ENCODE data around the gene SECISBP2.
"Not testable (repeated sequence)": the region's sequence is repeated elsewhere in the genome, so short reads cannot be mapped to it uniquely, and the experiment has no call there.

Gene SECISBP2

GRCh38 chr9:89366711-89367110 is 48.4 kb downstream of the SECISBP2 start:
- DNase-seq, result peak; percentile 35

DNA sequence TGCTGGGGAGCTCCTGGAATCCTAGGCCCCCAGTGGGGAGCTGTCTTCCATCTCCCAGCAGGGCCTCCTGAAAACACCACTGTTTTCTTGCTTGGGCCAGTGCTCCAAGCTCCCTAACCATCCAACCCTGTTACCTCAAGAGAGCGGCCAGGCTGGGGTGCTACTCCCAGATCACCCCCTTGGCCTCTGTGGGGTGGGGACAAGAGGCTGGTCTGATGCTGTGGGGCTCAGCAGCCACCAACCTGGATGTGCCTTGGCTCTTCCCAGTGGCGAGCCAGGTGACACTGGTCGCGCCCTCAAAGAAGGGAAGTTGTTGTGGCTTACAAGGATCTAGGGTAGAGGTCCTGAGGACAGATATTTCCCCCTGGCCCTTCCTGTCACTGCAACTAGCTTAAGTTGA is 49.0 kb downstream of the SECISBP2 start:
- no peak for DNase-seq

DNA sequence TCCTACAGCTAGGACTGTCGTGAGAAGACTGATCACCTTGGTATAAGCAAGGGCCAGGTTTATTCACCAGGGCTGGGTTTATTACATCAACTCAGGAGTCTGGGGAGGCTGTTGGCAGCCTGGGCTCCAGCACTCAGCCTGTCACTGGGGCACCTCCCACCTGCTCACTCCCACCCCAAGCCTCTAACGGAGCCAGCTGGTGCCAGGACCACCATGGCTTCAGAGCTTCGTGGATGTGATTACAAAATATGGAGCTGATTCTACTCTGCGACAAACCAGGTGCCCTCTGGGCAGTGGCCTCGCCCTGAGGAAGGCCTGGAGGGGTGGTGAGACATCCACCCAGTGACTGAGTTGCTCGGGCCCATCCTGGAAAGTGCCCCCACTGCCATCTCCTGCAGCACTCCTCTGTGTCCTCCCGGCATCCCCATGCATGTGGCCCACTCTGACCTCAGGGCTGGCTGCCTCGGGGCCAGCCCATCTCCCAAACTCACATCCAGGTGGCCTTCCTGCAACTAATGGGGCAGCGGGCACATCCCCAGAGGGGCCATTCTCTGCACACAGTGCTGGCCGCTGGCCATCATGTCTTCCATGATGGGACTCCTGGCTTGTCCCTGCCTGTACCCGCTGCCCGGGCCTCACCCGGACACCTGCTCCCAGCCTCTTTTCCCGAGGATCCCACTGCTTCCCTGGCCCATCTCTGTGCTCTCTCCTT is 49.6 kb downstream of the SECISBP2 start:
- no peak for DNase-seq

DNA sequence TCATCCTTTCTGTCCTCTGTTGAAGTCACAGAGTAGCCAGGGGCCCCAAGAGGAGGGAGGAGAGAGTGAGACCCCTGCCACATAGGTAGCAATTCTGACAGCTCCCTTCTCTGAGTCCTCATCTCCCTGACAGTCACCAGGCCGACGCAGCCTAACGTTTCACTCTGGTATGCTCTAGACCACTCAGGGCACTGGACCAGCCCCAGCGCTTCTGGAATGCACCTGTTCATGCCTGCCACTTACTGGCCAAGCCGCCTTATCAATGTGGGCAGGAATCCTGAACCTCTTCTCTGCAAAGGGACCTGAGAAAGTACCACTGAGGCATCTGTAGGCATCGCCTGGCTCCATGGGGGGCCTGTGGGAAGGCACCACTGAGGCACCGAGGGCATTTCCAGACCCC is 50.2 kb downstream of the SECISBP2 start:
- no peak for DNase-seq

- no peak for DNase-seq
These were observed 50.7 kb downstream of the SECISBP2 start for GRCh38 chr9:89368978-89369377.

DNA sequence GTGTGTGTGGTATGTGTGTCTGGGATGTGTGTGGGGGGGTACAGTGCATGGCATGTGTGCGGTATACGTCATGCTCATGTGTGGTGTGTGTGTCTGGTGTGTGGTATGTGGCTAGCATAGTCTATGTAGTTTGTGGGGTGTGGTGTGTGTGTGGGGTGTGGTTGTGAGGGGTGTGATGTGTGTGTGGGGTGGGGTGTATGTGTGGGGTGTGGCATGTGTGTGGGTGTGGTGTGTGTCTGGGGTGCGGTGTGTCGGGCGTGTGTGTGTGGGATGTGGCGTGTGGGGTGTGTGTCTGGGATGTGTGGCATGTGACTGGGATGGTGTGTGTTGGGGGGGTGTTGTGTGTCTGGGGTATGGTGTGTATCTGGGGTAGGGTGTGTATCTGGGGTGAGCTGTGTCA is 52.3 kb downstream of the SECISBP2 start:
- DNase-seq, result no peak

DNA sequence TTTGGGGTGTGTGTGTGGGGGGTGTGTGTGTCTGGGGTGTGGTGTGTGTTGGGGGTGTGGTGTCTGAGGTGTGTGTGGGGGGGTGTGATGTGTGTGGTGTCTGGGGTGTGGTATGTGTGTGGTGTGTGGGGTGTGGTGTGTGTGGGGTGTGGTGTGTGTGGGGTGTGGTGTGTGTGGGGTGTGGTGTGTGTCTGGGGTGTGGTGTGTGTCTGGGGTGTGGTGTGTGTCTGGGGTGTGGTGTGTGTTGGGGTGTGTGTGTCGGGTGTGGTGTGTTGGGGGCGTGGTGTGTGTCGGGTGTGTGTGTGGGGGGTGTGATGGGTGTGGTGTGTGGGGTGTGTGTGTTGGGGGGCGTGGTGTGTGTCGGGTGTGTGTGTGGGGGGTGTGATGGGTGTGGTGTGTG is 53.5 kb downstream of the SECISBP2 start:
- not testable (repeated sequence) for DNase-seq

DNA sequence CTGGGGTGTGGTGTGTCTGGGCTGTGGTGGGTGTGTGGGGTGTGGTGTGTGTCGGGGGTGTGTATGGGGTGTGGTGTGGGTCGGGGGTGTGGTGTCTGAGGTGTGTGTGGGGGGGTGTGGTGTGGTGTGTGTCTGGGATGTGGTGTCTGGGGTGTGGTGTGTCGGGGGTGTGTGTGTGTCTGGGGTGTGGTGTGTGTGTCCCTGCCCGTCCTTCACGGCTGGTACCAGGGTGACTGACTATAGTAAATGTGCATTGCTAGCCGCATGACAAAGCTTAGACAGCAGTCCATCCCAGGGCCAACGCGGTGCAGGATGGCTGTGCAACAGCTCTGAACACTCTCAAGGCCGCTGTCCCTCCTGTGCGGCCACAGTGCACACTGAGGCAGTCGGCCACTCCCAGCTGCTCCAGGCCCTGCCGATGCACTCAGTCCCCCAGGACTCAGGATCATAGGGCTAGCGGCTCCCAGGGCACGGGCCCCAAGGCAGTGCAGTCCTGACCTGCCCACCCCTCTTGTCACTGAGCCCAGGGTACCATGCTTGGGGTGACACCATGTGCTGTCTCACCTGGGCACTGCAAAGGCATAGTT is 54.0 kb downstream of the SECISBP2 start:
- no peak for DNase-seq

GRCh38 chr9:89372979-89373378 is 54.7 kb downstream of the SECISBP2 start:
- DNase-seq, result no peak

DNA sequence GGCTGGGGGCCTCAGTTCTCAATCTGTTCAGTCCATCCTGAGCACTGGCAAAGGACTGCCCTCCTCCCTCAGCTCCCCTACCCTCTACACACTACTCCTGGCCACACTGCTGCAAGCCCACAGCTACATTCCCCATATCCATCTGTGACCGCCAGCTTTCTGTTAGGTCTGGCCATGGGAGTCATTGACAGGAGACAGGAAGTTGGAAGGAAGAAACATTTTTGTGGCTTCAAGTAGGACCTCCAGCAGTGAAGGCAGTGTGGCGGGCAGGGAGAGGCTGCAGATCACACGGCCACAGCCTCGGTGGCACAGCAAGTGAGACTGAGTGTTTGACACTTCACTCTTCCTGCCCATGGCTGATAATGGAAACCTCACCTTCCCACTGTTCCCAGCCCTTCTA is 55.9 kb downstream of the SECISBP2 start:
- peak; percentile 79 for DNase-seq

- DNase-seq, result no peak
These were observed 57.0 kb downstream of the SECISBP2 start for GRCh38 chr9:89375191-89375760.

DNA sequence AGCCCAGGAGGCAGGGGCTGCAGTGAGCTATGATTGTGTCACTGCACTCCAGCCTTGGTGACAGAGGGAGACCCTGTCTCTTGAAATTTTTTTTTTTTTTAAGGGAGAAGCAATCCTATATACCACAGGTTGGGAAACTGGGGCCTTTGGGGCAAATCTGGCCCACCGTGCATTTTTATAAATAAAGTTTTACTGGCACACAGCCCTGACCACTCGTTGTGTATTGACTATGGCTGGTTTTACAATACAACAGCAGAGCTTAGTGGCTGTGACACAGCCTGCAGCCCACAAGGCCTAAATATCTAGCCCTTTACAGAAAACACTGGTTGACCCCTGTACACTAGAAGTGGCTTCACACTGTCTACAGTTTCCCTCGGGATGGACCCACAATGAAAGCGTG is 58.0 kb downstream of the SECISBP2 start:
- no peak for DNase-seq

DNA sequence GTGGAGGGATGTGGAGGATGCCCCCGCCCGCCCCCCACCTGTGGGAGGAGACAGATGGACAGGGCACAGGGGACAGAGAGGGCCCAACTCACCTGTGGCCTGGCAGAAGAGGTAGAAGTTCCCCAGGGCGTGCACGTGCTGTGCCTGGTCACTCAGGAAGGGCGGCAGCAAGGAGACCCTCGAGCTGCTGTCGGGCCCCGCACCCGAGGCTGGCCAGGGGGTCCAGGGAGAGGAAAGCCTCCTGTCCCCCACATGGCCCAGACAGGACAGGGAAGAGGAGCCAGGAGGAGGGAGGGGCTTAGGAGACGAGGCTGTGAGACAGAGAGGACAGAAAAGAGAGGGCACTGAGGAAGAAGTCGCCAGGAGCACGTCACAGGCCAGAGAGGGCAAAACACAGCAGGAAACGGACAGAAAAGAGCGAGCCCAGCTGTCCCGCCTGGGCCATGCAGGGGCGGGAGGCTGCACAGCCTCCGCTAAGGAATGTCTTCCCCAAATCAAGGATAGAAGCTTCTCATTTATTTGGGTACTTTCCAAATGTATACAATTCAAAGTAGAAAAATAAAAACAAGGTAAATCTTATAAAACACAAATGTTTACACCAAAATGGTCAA is 58.5 kb downstream of the SECISBP2 start:
- DNase-seq, result no peak

DNA sequence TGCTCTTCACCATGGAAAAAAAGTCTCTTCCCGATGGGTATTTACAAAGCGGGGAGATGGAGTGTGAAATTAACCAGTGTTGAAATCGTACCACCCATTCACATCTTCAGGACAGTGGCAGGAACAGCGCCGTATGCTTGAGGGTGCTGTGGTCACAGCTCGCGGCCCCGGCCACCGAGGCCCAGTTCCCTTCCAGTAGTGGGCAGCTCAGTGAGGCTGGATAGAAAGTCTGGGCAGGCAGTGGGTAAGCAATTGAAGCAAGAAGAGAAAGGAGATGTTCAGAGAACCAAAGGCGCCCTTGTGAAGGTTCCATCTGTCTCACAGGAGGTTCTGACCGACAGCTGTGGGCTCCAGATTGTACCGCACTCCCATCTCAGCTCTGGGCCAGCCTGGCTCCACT is 59.1 kb downstream of the SECISBP2 start:
- no peak for DNase-seq

- no peak for DNase-seq
These were observed 60.2 kb downstream of the SECISBP2 start for GRCh38 chr9:89378541-89378940.

GRCh38 chr9:89379031-89379430 is 60.7 kb downstream of the SECISBP2 start:
- DNase-seq, result no peak

DNA sequence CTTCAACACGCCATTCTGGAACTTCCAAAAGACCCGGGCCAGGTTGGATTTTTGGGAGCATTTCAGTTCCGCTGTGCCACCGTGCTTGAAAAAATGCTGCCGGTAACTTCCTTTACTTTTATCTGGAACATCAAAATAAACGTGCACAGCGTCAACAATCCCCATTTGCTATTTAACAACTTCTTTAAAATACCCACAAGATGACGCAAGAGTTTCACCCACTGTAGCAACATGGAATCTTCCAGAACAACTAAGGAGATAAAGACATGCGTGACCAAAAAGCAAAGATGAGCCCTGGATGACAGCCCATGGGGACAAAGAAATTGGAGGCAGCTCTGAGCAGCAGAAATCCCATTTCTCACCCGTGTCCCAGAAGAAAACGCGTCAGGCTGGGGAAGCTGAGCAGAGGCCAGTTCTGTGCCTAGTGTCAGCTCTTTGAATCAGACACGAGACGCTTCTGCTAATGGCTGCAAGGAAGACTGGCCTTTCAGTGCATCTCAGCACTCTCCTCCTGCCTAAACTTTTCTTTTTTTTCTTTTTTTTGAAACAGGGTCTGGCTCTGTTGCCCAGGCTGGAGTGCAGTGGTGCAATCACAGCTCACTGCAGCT is 61.3 kb downstream of the SECISBP2 start:
- no peak for DNase-seq

GRCh38 chr9:89380437-89381307 is 62.4 kb downstream of the SECISBP2 start:
- DNase-seq, result no peak

- DNase-seq, result no peak
These were observed 63.0 kb downstream of the SECISBP2 start for GRCh38 chr9:89381308-89381609.

DNA sequence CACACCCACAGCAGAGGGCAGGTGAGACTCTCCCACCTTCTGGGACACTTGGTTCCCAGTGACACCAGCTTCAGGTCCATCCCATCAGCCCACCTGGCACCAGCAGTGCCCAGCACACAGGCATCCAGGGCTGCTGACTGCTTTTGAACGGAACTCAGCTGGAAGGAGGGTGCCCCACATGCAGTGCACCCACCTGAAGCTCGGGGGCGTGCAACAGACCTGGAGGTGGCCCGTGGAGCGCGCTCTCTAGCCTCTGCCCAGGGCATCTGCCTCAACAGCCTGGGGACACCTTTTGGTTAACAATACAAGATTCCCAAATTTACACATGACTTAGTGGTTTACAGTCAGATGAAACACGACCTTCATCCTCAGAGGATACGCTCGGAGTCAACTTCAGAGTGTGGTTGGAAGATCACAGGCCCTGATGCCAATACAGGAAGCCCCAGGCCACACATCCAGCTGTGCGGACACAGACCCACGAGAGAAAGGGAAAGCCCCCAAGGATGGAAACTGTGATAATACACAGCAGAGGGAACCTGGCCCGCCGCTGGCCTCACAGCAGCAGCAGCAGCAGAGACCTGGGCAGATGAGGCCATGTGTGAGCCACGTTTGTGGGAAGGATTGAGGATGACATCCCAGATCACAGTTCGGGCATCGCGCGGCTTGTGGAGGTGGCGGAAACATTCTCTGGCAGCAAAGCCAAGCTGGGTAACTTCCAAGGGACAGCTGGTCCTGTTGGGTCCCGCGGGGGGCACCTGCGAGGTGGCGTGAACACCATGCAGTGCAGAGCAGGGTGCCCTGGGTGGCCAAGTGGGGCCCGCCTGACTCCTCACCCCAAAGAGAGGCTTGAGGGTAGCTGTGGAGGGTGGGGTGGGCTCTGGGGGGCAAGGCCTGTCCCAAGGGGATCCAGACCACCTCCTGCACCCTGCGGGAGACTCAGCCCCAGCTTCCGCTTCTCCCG is 64.0 kb downstream of the SECISBP2 start:
- no peak for DNase-seq

GRCh38 chr9:89383030-89383720 is 64.9 kb downstream of the SECISBP2 start:
- DNase-seq, result no peak

Measured in fibroblast of skin of right biceps (primary cell).